Measurements from ENCODE around the gene ZDHHC18. TPM values are rescaled to one million over a fixed set of nuclear protein-coding genes. Genes with fewer than 3 reads are reported as not detected.
A peak's percentile ranks its signal among the peaks of the same experiment; 100 is the strongest.
"Not testable (repeated sequence)": the region's sequence is repeated elsewhere in the genome, so short reads cannot be mapped to it uniquely, and the experiment has no call there.

Gene ZDHHC18
- total RNA-seq, 2 donors from 2014 or later: 70.2 to 71.2 TPM

DNA sequence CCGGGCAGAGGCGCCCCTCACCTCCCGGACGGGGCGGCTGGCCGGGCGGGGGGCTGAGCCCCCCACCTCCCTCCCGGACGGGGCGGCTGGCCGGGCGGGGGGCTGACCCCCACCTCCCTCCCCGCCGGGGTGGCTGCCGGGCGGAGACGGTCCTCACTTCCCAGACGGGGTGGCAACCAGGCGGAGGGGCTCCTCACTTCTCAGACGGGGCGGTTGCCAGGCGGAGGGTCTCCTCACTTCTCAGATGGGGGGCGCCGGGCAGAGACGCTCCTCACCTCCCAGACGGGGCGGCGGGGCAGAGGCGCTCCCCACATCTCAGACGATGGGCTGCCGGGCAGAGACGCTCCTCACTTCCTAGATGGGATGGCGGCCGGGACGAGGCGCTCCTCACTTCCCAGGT is 22.6 kb upstream of the ZDHHC18 start:
- H3K4me3 Mint-ChIP-seq; DNase-seq; H3K27ac Mint-ChIP-seq; H3K27me3 Mint-ChIP-seq; H3K9me3 ChIP-seq (ENCODE audit: control insufficient read depth, low read length, poor library complexity, severe bottlenecking); ATAC-seq; H3K36me3 Mint-ChIP-seq (ENCODE audit: low read depth): not testable (repeated sequence)
- peaks cover 26% of the 10 kb centered on the region for H3K4me1 Mint-ChIP-seq

DNA sequence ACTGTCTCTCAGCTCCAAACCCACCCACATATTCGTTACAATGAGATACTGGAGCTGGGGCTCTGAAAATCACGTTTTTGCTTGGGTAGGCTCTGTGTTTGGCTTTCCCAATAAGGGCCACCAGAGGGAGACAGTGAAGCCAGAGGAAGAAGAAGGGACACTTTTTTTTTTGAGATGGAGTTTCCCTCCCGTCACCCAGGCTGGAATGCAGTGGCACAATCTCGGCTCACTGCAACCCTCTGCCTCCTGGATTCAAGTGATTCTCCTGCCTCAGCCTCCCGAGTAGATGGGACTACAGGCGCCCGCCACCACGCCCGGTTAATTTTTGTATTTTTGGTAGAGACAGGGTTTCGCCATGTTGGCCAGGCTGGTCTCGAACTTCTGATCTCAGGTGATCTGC is 16.4 kb upstream of the ZDHHC18 start:
- DNase-seq (peak; percentile 42 to 75 (median 58)), ATAC-seq (peak; percentile 98)
- H3K27ac Mint-ChIP-seq: peak overlapping the region; percentile 90
- H3K36me3 Mint-ChIP-seq (ENCODE audit: low read depth); H3K4me1 Mint-ChIP-seq; H3K27me3 Mint-ChIP-seq; H3K9me3 ChIP-seq (ENCODE audit: control insufficient read depth, low read length, poor library complexity, severe bottlenecking): not testable (repeated sequence)
- H3K4me3 Mint-ChIP-seq: peak overlapping the region; percentile 31

- peak overlapping the region; percentile 90 for H3K27ac Mint-ChIP-seq
- no peaks in the 10 kb centered on the region for H3K27me3 Mint-ChIP-seq
- DNase-seq (no peak), ATAC-seq (no peak)
- H3K36me3 Mint-ChIP-seq (ENCODE audit: low read depth): no peaks in the 10 kb centered on the region
- H3K4me1 Mint-ChIP-seq: peaks cover 5% of the 10 kb centered on the region
- no peaks in the 10 kb centered on the region for H3K9me3 ChIP-seq (ENCODE audit: control insufficient read depth, low read length, poor library complexity, severe bottlenecking)
- H3K4me3 Mint-ChIP-seq: no peak overlapping the region
Measured at GRCh38 chr1:26811057-26811456, 15.4 kb upstream of the ZDHHC18 start.

GRCh38 chr1:26811708-26812107 is 14.8 kb upstream of the ZDHHC18 start:
- Mint-ChIP-seq H3K27me3 (no peaks in the 10 kb centered on the region), H3K27ac (no peak overlapping the region), H3K4me1 (peaks cover 5% of the 10 kb centered on the region), H3K36me3 (ENCODE audit: low read depth) (no peaks in the 10 kb centered on the region), H3K4me3 (no peak overlapping the region)
- H3K9me3 ChIP-seq (ENCODE audit: control insufficient read depth, low read length, poor library complexity, severe bottlenecking): no peaks in the 10 kb centered on the region
- no peak for DNase-seq
- ATAC-seq: no peak

GRCh38 chr1:26814377-26814776 is 12.1 kb upstream of the ZDHHC18 start:
- no peak for DNase-seq
- H3K9me3 ChIP-seq (ENCODE audit: control insufficient read depth, low read length, poor library complexity, severe bottlenecking): no peaks in the 10 kb centered on the region
- Mint-ChIP-seq H3K36me3 (ENCODE audit: low read depth) (no peaks in the 10 kb centered on the region), H3K4me1 (peaks cover 5% of the 10 kb centered on the region), H3K27me3 (no peaks in the 10 kb centered on the region), H3K27ac (no peak overlapping the region), H3K4me3 (no peak overlapping the region)
- no peak for ATAC-seq

DNA sequence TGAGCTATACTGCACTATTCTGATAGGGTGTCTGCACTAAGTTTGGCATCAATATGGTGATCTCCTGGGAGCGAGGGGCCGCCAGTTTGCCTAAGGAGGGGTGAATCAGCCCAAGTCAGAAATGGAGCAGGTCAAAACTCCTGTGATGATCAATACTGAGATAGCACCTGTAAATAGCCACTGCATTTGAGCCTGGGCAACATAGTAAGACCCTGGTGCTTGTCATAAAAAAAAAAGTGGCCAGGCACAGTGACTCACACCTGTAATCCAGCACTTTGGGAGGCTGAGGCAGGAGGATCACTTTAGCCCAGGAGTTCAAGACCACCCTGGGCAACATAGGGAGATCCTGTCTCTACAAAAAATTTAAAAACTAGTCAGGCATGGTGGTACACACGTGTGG is 11.6 kb upstream of the ZDHHC18 start:
- no peak overlapping the region for H3K4me3 Mint-ChIP-seq
- DNase-seq: no peak
- H3K9me3 ChIP-seq (ENCODE audit: control insufficient read depth, low read length, poor library complexity, severe bottlenecking): no peaks in the 10 kb centered on the region
- no peaks in the 10 kb centered on the region for H3K36me3 Mint-ChIP-seq (ENCODE audit: low read depth)
- no peaks in the 10 kb centered on the region for H3K27me3 Mint-ChIP-seq
- no peak overlapping the region for H3K27ac Mint-ChIP-seq
- peaks cover 5% of the 10 kb centered on the region for H3K4me1 Mint-ChIP-seq
- ATAC-seq: no peak

DNA sequence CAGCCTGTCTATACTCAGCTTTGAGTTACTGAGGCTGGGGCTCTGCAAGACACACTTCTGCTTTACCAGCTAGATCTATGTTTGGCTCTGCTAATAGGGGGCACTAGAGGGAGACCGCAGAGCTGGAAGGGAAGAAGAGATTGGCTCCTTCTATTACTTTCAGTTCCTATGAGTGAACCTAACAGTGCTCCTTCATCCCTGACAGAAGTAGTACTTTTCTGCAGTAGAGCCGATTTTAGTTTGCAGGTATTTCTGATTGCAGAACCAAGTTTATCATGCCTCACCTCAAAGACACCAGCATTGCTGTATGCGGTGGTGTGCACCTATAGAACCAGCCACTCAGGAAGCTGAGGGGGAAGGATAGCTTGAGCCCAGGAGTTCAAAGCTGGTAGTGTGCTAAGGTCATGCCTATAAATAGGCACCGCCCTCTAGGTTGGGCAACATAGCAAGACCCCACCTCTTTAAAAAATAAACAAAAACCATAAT is 5.7 kb upstream of the ZDHHC18 start:
- Mint-ChIP-seq H3K4me1 (peaks cover 15% of the 10 kb centered on the region), H3K27me3 (no peaks in the 10 kb centered on the region), H3K27ac (peak overlapping the region; percentile 88), H3K36me3 (ENCODE audit: low read depth) (no peaks in the 10 kb centered on the region), H3K4me3 (peak overlapping the region; percentile 50)
- H3K9me3 ChIP-seq (ENCODE audit: control insufficient read depth, low read length, poor library complexity, severe bottlenecking): no peaks in the 10 kb centered on the region
- ATAC-seq: peak; percentile 96
- no peak for DNase-seq

- DNase-seq (no peak), ATAC-seq (no peak)
- no peaks in the 10 kb centered on the region for H3K9me3 ChIP-seq (ENCODE audit: control insufficient read depth, low read length, poor library complexity, severe bottlenecking)
- Mint-ChIP-seq H3K4me1 (peaks cover 24% of the 10 kb centered on the region), H3K4me3 (no peak overlapping the region), H3K27me3 (no peaks in the 10 kb centered on the region), H3K36me3 (ENCODE audit: low read depth) (peaks cover 3% of the 10 kb centered on the region), H3K27ac (no peak overlapping the region)
Measured at GRCh38 chr1:26822737-26823395, 3.6 kb upstream of the ZDHHC18 start.

GRCh38 chr1:26824731-26825130 is 1.8 kb upstream of the ZDHHC18 start:
- ATAC-seq: no peak
- H3K27ac Mint-ChIP-seq: peak overlapping the region; percentile 93

GRCh38 chr1:26827106-26827604 is 667 bp downstream of the ZDHHC18 start:
- H3K4me3 Mint-ChIP-seq: peak overlapping the region; percentile 99
- no peaks in the 10 kb centered on the region for H3K27me3 Mint-ChIP-seq
- H3K9me3 ChIP-seq (ENCODE audit: control insufficient read depth, low read length, poor library complexity, severe bottlenecking): no peaks in the 10 kb centered on the region
- peaks cover 13% of the 10 kb centered on the region for H3K36me3 Mint-ChIP-seq (ENCODE audit: low read depth)
- H3K4me1 Mint-ChIP-seq: peaks cover 50% of the 10 kb centered on the region
- peak overlapping the region; percentile 100 for H3K27ac Mint-ChIP-seq
- no peak for ATAC-seq
- DNase-seq: no peak

More at GRCh38 chr1:26824731-26825130, 1.8 kb upstream of the ZDHHC18 start:
- Mint-ChIP-seq H3K36me3 (ENCODE audit: low read depth) (peaks cover 6% of the 10 kb centered on the region), H3K27me3 (no peaks in the 10 kb centered on the region), H3K4me1 (peaks cover 40% of the 10 kb centered on the region), H3K4me3 (no peak overlapping the region)
- DNase-seq: no peak
- no peaks in the 10 kb centered on the region for H3K9me3 ChIP-seq (ENCODE audit: control insufficient read depth, low read length, poor library complexity, severe bottlenecking)

GRCh38 chr1:26827663-26828062 is 1.2 kb downstream of the ZDHHC18 start:
- H3K9me3 ChIP-seq (ENCODE audit: control insufficient read depth, low read length, poor library complexity, severe bottlenecking): no peaks in the 10 kb centered on the region
- peaks cover 55% of the 10 kb centered on the region for H3K4me1 Mint-ChIP-seq
- H3K27ac Mint-ChIP-seq: peak overlapping the region; percentile 100
- H3K36me3 Mint-ChIP-seq (ENCODE audit: low read depth): peaks cover 14% of the 10 kb centered on the region
- DNase-seq (no peak), ATAC-seq (no peak)
- H3K4me3 Mint-ChIP-seq: peak overlapping the region; percentile 99
- H3K27me3 Mint-ChIP-seq: no peaks in the 10 kb centered on the region

- H3K9me3 ChIP-seq (ENCODE audit: control insufficient read depth, low read length, poor library complexity, severe bottlenecking): no peaks in the 10 kb centered on the region
- DNase-seq: no peak
- ATAC-seq: peak; percentile 17
- peaks cover 14% of the 10 kb centered on the region for H3K36me3 Mint-ChIP-seq (ENCODE audit: low read depth)
- peaks cover 60% of the 10 kb centered on the region for H3K4me1 Mint-ChIP-seq
- H3K27ac Mint-ChIP-seq: peak overlapping the region; percentile 100
- no peaks in the 10 kb centered on the region for H3K27me3 Mint-ChIP-seq
- H3K4me3 Mint-ChIP-seq: peak overlapping the region; percentile 99
Measured at GRCh38 chr1:26828411-26828991, 2.0 kb downstream of the ZDHHC18 start.

GRCh38 chr1:26829184-26829911 is 2.9 kb downstream of the ZDHHC18 start:
- Mint-ChIP-seq H3K36me3 (ENCODE audit: low read depth) (peaks cover 14% of the 10 kb centered on the region), H3K27ac (peak overlapping the region; percentile 100), H3K4me1 (peaks cover 67% of the 10 kb centered on the region), H3K27me3 (no peaks in the 10 kb centered on the region), H3K4me3 (peak overlapping the region; percentile 99)
- DNase-seq: no peak
- ATAC-seq: no peak
- no peaks in the 10 kb centered on the region for H3K9me3 ChIP-seq (ENCODE audit: control insufficient read depth, low read length, poor library complexity, severe bottlenecking)

Measured in T-helper 17 cell (primary cell).